Measurements from ENCODE around the gene CD300LF. TPM values are rescaled to one million over a fixed set of nuclear protein-coding genes. Genes with fewer than 3 reads are reported as not detected.

Gene CD300LF
- total RNA-seq, 1 donor from 2014 or later: not detected

- DNase-seq (ENCODE audit: low read depth, low spot score): no peak
- Mint-ChIP-seq H3K4me3 (peak overlapping the region; percentile 27), H3K4me1 (peaks cover 48% of the 10 kb centered on the region)
These were observed 46.6 kb upstream of the CD300LF start for GRCh38 chr17:74759243-74759801.

GRCh38 chr17:74758848-74759168 lies 46.1 kb upstream of the CD300LF start:
- no peaks in the 10 kb centered on the region for H3K9me3 Mint-ChIP-seq
- H3K27ac Mint-ChIP-seq (ENCODE audit: unreplicated experiment): peak overlapping the region; percentile 83
- H3K4me1 Mint-ChIP-seq: peaks cover 43% of the 10 kb centered on the region
- DNase-seq (ENCODE audit: low read depth, low spot score): no peak
- no peaks in the 10 kb centered on the region for H3K36me3 Mint-ChIP-seq (ENCODE audit: low read depth)
- H3K4me3 Mint-ChIP-seq: no peak overlapping the region
- H3K27me3 Mint-ChIP-seq (ENCODE audit: low read depth): no peaks in the 10 kb centered on the region
- no peak for TF ChIP-seq CTCF (conservative IDR thresholded peaks at IDR 0.05)

More at GRCh38 chr17:74759243-74759801, 46.6 kb upstream of the CD300LF start:
- no peaks in the 10 kb centered on the region for H3K36me3 Mint-ChIP-seq (ENCODE audit: low read depth)
- no peaks in the 10 kb centered on the region for H3K9me3 Mint-ChIP-seq
- TF ChIP-seq CTCF (conservative IDR thresholded peaks at IDR 0.05): no peak
- H3K27ac Mint-ChIP-seq (ENCODE audit: unreplicated experiment): peak overlapping the region; percentile 96
- H3K27me3 Mint-ChIP-seq (ENCODE audit: low read depth): no peaks in the 10 kb centered on the region

- H3K36me3 Mint-ChIP-seq (ENCODE audit: low read depth): no peaks in the 10 kb centered on the region
- H3K27ac Mint-ChIP-seq (ENCODE audit: unreplicated experiment): peak overlapping the region; percentile 83
- H3K27me3 Mint-ChIP-seq (ENCODE audit: low read depth): no peaks in the 10 kb centered on the region
- DNase-seq (ENCODE audit: low read depth, low spot score): no peak
- TF ChIP-seq CTCF (conservative IDR thresholded peaks at IDR 0.05): no peak
- H3K4me1 Mint-ChIP-seq: peaks cover 38% of the 10 kb centered on the region
- H3K4me3 Mint-ChIP-seq: peak overlapping the region; percentile 41
- no peaks in the 10 kb centered on the region for H3K9me3 Mint-ChIP-seq
These were observed 45.5 kb upstream of the CD300LF start for GRCh38 chr17:74757931-74758847.

- H3K9me3 Mint-ChIP-seq: no peaks in the 10 kb centered on the region
- no peak for DNase-seq (ENCODE audit: low read depth, low spot score)
- no peak for TF ChIP-seq CTCF (conservative IDR thresholded peaks at IDR 0.05)
- no peaks in the 10 kb centered on the region for H3K27me3 Mint-ChIP-seq (ENCODE audit: low read depth)
- H3K27ac Mint-ChIP-seq (ENCODE audit: unreplicated experiment): no peak overlapping the region
- no peaks in the 10 kb centered on the region for H3K36me3 Mint-ChIP-seq (ENCODE audit: low read depth)
- no peak overlapping the region for H3K4me3 Mint-ChIP-seq
- H3K4me1 Mint-ChIP-seq: peaks cover 38% of the 10 kb centered on the region
These were observed 44.8 kb upstream of the CD300LF start for GRCh38 chr17:74757502-74757901.

- H3K9me3 Mint-ChIP-seq: no peaks in the 10 kb centered on the region
- DNase-seq (ENCODE audit: low read depth, low spot score): no peak
- H3K4me1 Mint-ChIP-seq: peaks cover 42% of the 10 kb centered on the region
- H3K27ac Mint-ChIP-seq (ENCODE audit: unreplicated experiment): no peak overlapping the region
- no peak for TF ChIP-seq CTCF (conservative IDR thresholded peaks at IDR 0.05)
- no peaks in the 10 kb centered on the region for H3K27me3 Mint-ChIP-seq (ENCODE audit: low read depth)
- H3K36me3 Mint-ChIP-seq (ENCODE audit: low read depth): no peaks in the 10 kb centered on the region
- H3K4me3 Mint-ChIP-seq: no peak overlapping the region
These were observed 44.2 kb upstream of the CD300LF start for GRCh38 chr17:74756891-74757290.

Data from neural crest cell (in vitro differentiated cells).